GM18498 (cell line): ENCODE results near the gene PRPH2.
"Not testable (repeated sequence)": the region's sequence is repeated elsewhere in the genome, so short reads cannot be mapped to it uniquely, and the experiment has no call there.

Experiments used
- ATAC-seq: cut with Tn5 transposase; IDR thresholded peaks from one replicate; pipeline ENCODE4 v1.9.1; 2021; ENCODE audit warnings: mild to moderate bottlenecking, moderate library complexity; ENCODE audit not compliant: unreplicated experiment

Gene PRPH2

DNA sequence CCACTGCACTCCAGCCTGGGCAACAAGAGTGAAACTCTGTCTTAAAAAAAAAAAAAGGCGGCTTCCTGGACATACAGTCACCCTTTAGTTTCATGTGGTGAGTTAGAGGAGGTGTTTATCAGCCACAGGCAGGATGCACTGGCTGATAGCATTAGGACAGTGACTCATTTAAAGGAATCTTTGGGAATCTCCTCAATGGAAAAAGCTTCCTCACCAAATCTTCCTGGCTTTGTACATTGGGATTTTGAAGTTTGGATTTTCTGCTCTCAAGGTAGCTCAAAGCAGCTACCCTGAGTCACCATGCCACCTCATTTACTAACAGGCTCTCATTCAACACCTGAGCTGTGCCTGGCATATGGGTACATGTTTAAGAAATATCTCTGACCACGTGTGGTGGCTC is 20.2 kb downstream of the PRPH2 start:
- no peak for ATAC-seq

DNA sequence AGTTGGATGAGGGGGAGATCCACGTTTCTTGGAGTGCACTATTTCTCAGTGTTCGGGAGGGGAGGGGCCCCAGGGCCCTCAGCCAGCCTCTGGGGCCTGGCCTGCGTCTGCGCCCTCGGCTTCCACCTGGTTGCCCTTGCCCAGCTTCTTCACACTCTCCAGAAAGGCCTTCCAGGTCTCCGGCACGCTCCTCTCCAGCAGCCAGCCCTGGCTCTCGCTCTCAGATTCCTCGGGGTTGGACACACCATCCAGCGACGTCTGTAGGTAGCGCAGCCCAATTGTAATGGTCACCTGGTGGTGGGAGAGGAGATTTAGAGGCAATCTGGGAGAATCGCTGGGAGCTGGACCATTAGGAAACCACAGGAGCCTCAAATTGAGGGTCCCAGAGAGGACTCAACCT is 24.2 kb downstream of the PRPH2 start:
- ATAC-seq = no peak

DNA sequence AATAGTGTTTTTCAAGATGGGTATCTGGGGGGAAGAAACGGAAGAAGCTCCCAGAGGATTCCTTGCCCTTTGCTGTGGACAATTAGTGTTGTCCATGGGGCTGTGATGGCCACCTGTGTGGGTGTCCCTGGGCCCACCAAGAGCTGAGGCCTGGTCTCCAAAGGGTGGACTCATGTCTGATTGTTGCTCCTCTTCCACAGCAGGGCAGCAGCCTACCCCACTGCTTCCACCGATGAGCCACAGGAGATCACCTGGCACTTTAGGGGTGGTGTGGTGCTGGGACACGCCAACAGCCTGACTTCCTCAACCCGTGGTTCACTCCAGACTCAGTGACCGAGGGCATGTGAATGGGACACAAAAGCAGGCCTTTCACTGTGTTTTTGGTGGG is 25.1 kb downstream of the PRPH2 start:
- ATAC-seq = no peak

DNA sequence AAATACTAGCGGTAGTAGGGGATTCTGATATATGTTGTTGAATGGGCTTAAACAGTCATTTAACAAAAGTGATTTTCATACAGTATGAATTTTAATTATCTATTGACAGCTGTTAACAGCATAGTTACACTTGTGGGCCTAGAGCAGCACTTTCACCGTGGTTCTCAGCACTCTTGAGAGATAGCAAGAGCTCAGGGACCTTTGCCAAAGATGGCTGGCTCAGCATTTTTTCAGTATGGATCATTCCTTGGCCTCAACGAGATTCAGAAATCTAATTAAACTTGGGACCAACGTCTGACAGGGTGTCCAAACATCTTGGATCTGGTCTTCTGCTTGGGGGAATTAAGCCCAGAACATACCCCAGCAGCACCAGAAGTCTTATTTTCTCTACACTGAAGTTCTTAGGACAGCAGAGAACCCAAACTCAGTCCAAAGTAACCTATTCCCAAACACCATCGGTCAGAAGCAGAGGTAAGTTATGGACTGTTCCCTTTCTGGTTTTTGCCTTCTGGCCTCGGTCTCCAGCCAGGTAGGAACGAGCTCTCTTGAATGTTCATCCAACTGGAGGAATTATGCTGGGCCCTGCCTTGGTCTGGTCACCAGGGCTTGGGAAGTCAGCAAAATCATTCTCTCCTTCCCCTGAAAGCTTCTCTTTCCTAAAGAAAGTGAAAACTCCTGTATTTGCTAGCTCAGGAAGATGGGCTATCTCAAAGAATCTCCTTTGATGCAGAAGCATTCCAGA is 25.7 kb downstream of the PRPH2 start:
- ATAC-seq = no peak

DNA sequence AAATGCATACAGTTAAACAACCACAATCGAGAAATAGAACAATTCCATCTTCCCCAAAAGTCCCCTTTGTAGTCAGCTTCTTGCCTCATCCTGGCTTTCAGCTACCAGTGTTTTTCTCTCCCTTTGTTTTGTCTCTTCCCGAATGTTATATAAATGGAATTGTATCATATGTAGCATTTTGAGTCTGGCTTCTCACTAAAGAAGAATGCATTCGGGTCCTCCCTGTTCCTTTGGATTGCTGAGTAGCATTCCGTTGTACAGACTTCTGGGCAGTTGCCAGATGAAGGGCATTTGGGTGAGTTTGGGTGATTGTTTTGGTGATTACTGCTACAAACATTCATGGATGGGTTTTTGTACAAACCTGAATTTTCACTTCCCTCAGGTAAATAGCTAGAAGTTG is 27.8 kb downstream of the PRPH2 start:
- no peak for ATAC-seq

DNA sequence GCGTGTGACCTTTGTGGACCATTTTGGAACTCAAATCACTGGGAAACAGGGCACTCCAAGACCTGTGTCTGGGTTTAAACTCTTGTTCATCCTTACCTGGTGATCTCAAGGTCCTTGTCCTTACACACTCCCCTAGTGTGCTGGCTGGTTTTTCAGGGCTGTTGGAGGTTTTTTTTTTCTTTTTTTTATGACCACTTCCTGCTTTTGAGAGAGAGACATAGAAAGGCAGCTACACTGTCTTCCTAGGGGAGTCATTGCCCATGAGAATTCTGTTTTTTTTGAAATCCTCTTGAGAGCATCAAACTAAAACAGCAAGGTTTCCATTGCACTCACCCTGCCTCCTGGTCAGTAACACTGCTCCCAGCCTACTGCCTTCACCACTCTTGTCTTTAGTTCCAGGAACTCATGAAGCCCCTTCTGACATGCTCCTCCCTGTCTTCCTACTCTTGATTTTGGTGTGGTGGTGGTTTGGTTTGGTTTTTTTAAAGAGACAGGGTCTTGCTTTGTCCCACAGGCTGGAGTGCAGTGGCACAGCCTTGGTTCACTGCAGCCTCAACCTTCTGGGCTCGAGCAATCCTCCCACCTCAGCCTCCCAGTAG is 28.6 kb downstream of the PRPH2 start:
- no peak for ATAC-seq

DNA sequence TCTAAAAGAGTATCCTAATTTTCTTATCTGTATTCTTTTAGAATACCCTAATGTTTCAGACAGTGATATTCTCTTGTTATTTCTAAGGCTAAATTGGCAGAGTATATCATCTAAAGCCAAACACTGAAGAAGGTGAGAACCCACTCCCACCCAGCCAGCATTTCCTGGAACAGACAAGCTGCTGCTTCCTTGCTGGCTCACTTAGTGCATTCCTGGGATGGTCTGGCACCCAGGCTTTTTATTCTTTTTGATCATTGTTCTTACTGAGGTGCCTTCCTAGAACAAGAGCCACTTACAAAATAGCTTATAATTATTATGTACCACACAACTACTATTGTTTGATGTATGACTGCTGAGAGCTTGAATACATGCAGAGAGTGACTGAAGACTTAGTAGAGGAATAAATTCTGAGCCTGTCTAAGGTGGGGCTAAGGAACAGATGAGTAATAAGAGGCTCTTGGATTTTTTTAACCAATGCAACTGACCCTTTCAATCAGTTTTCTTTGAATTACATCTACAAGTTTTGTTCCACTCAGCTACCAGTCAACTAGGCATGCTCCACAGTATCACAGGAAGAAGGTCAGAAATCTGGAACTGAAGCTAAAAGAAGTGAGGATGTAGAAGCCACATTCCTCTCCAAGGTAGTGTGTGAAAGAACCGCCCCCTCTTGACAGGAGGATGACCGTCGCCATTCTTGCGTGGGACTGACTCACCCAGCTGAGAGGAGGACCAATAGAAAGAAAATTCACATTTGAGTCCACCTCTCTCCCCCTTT is 30.1 kb downstream of the PRPH2 start:
- ATAC-seq = no peak

DNA sequence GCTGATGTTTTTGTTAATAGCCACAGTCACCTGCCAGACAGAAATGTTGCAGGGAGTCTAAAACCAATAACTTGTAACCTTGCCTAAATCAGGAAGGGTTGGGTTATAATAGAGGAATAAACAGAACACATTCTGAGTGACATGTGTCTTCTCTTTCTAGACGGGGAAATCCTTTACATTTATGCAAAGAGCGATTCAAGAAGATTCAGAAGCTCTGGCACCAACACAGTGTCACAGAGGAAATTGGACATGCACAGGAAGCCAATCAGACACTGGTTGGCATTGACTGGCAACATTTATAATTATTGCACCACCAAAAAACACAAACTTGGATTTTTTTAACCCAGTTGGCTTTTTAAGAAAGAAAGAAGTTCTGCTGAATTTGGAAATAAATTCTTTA is 31.5 kb downstream of the PRPH2 start:
- no peak for ATAC-seq

DNA sequence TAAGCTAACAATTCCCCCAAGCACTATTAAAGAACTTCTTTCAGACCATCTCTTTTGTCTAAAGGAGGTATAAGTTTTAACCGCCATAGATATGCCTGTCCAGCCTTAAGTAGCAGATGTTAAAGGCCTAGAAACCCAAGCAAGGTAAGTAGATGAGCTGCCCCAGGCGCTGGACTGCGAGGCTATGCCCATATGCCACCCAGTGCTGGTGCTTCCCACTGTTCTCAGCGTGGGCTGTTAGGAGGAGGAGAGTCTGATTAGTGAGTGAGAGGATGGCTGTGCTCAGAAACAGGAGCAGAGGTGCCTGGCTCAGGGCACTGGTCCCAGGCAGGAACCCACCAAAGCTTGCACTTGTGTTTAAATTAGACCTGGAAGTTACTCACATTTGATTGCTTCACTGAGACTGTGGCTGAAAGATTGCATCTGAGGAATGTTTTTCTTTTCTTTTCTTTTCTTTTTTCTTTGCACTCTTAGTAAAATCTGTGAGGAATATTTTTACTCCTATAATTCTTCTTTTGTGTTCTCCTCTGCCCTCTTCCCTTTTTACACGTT is 32.2 kb downstream of the PRPH2 start:
- ATAC-seq = no peak

DNA sequence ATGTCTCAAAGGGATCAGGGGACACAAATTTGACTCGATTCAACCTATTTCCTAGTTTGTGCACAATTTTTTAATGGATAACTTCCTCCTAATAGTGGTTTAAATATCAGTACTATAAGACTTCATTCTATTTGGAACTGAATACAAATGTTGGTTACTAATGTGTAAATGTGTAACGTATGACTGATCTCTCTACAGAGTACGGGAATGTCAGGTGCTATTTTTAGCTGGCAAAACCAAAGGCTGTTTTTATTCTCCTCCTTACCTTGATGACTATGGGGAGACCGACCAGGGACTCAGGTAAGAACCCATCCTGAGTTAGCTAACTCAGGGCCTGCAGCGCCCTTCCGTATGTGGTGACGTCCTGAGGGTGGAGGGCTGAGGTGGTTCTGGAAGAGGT is 33.0 kb downstream of the PRPH2 start:
- ATAC-seq = no peak

DNA sequence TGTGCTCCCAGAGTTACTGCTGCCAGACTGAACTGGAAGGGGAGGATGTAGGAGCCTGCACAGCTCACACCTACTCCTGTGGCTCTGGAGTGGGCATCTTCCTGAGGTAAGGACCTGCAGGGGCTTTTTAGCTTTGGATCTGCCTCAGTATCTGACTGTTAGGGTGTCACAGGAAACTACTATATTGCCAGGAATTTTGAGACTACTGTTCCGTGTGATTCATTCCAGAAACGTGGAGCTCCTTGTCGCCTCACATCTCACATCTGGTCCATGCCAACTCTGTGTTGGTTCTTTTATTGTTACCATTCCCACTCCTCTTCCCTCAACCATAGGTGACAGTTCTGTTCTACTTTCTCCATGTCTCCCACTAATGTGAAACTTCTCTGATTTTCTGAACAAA is 34.1 kb downstream of the PRPH2 start:
- no peak for ATAC-seq

DNA sequence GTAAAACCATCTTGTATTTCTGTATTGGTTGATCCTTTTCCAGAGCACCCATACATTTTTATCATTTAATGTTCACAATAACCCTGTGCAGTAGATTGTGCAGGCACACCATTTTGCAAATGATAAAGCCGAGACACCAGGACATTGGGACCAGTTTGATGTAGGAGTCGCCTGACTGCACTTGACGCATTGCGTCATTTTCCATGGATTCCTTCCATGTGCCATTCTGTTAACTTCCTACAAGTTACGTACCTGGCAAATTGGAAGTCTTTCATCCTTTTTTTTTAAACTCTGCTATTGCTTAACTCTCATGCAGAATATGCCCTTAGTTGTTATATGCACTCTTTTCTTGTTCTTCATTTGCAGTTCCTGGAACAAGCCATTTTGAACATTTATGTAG is 43.0 kb downstream of the PRPH2 start:
- ATAC-seq = no peak

DNA sequence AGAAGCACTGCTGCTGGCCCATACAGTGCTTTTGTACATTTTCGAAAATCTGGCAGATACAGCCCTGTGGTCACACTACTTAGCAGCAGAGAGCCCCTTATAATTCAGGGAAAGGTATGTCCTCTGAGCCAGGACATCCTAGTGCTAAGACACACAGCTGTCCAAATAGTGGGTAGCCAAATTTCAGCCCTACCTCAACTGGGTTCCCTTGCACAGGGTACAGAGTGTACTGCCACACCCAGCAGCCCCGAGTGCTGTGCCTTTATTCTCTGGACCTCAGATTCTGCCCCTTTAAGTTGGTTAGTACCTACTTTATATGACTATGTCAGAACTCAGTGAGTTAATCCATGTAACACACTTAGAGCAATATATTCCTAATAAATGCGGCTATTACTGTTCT is 47.6 kb downstream of the PRPH2 start:
- ATAC-seq = no peak

DNA sequence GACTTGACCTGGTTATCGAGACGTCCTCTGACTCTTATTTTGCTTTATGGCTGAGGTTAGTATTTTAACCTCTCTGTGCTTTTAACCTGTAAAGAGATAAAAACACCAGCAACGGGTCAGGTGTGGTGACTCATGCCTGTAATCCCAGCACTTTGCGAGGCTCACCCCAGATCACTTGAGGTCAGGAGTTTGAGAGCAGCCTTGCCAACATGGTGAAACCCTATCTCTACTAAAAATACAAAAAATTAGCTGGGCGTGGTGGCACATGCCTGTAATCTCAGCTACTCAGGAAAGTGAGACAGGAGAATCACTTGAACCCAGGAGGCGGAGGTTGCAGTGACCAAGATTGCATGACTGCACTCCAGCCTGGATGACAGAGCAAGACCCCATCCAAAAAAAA is 48.0 kb downstream of the PRPH2 start:
- not testable (repeated sequence) for ATAC-seq

DNA sequence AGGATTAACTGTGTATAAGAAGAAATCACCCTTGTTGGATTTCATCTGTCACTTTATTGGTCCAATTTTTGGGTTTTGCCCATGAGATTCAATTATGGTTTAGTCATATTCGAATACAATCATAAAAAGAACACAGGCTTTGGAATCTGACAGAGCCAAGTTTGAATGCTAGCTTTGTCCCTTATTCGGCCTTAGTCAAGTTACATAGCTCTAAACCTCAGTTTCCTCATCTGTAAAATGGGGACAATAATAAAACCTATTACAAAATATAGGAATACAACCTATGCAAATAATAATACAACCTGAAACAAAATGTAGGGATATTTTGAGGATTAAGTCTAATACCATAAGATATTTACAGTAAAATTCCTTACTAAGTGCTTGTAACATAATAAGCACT is 57.7 kb downstream of the PRPH2 start:
- ATAC-seq = no peak

DNA sequence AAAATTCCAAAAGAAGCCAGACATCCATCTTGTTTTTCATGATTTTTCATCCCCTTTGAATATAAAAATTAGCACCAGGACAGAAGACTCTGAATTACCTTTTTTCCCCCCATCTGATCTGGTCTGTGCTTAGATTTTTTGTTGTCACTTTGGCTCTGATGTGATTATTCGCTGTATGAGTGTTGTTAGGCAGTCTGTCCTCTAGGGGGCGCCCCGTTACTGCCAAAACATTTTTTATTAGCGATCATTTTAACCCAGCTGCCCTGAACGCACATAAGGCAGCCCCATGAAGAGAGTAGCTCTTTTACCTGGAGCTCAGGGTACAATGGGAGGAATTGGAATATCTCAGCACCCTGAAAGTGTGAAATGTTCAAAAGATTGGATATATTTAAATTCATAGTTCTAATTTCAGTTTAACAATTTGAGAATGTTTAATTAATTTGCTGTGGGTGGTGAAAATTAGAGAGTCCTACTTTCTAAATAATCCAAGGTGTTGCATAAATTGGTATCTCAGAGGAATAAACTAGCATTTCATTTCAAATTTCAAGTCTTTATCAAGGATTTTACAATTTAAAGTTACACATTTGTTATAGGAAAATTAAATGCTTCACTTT is 60.8 kb downstream of the PRPH2 start:
- no peak for ATAC-seq

DNA sequence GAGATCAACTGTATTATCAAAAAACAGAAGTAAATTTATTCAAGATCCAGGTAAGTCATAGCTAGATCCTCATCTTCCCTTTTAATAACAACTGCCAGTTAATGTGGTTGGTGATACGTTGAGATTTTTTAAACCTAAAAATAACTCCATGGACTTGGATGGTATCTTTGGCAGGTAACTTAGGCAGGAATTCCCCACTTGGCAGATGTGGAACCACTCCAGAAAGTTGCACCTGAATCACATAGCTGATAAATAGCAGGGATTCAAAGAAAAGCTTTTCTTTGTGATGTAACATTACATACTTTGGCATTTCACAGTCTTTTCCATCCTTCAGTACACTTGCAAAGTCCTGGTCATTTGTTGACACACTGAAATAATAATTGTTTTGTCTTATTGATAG is 62.6 kb downstream of the PRPH2 start:
- no peak for ATAC-seq

DNA sequence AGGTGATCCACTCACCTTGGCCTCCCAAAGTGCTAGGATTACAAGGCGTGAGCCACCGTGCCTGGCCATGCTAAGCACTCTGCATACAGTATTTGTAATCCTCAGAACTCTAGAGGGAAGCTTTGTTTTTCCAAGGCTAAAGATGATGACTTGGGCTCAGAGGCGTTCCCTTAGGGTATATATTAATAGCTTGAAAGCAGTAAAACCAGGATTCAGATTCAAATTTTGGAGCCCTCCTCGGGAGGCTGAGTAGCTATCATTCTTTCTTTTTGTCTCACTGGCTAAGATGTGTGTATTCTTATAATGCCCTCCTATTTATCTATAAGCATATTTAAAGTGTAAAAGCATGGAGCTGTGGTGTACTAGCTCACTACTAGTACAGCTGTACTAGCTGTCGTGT is 68.5 kb downstream of the PRPH2 start:
- no peak for ATAC-seq

DNA sequence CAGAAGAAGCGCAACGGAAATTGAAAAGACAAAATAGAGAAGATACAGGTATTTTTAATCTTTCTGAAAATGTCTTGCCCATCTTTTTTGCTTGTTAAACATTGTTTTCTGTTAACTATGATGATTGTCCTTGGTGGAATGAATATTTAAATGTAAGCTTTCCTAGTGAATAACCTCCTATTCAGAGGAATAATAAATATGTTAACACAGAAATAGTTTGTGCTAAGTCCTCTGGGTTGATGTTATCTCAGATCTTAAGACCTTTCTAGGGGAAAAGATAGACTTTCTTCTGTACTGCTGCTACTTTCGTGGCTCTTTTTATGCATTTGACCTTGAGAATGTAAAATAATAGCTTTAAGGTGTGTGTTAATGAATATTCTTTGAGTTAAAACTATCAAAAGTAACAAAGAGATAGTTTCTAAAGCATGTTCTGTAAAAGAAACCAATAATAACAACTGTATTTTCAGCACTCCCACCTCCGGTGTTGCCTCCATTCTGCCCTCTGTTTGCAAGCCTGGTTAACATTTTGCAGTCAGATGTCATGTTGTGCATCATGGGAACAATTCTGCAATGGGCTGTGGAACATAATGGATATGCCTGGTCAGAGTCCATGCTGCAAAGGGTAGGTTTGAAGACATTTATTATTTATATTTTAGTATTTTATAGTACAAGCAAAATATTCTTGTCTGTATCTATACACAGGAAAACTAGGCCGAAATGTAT is 70.2 kb downstream of the PRPH2 start:
- no peak for ATAC-seq
